Measurements from ENCODE around the gene MMP11.

Gene MMP11

GRCh38 chr22:23828800-23829680 is 56.4 kb downstream of the MMP11 start:
- TF ChIP-seq CTCF (conservative IDR thresholded peaks at IDR 0.05; ENCODE audit: control insufficient read depth, insufficient read depth, low read depth, low read length), result no peak
- DNase-seq (ENCODE audit: low read depth), result no peak
- no peak overlapping the region for H3K4me3 ChIP-seq (ENCODE audit: control insufficient read depth, low read depth, low read length)

- no peak for TF ChIP-seq CTCF (conservative IDR thresholded peaks at IDR 0.05; ENCODE audit: control insufficient read depth, insufficient read depth, low read depth, low read length)
- no peak overlapping the region for H3K4me3 ChIP-seq (ENCODE audit: control insufficient read depth, low read depth, low read length)
- DNase-seq (ENCODE audit: low read depth), result peak; percentile 94
Measured at GRCh38 chr22:23829845-23830372, 57.3 kb downstream of the MMP11 start.

- H3K4me3 ChIP-seq (ENCODE audit: control insufficient read depth, low read depth, low read length), result no peak overlapping the region
- no peak for TF ChIP-seq CTCF (conservative IDR thresholded peaks at IDR 0.05; ENCODE audit: control insufficient read depth, insufficient read depth, low read depth, low read length)
- DNase-seq (ENCODE audit: low read depth), result no peak
Measured at GRCh38 chr22:23831261-23831660, 58.6 kb downstream of the MMP11 start.

- DNase-seq (ENCODE audit: low read depth), result no peak
- H3K4me3 ChIP-seq (ENCODE audit: control insufficient read depth, low read depth, low read length), result no peak overlapping the region
- TF ChIP-seq CTCF (conservative IDR thresholded peaks at IDR 0.05; ENCODE audit: control insufficient read depth, insufficient read depth, low read depth, low read length), result no peak
Measured at GRCh38 chr22:23831781-23832180, 59.1 kb downstream of the MMP11 start.

GRCh38 chr22:23832226-23833016 is 59.8 kb downstream of the MMP11 start:
- no peak overlapping the region for H3K4me3 ChIP-seq (ENCODE audit: control insufficient read depth, low read depth, low read length)
- TF ChIP-seq CTCF (conservative IDR thresholded peaks at IDR 0.05; ENCODE audit: control insufficient read depth, insufficient read depth, low read depth, low read length), result no peak
- no peak for DNase-seq (ENCODE audit: low read depth)

GRCh38 chr22:23833017-23833751 is 60.5 kb downstream of the MMP11 start:
- TF ChIP-seq CTCF (conservative IDR thresholded peaks at IDR 0.05; ENCODE audit: control insufficient read depth, insufficient read depth, low read depth, low read length), result no peak
- no peak overlapping the region for H3K4me3 ChIP-seq (ENCODE audit: control insufficient read depth, low read depth, low read length)
- DNase-seq (ENCODE audit: low read depth), result no peak
